GM21526 (cell line): ENCODE measurements around the gene BABAM2.
"Not testable (repeated sequence)": the region's sequence is repeated elsewhere in the genome, so short reads cannot be mapped to it uniquely, and the experiment has no call there.

ENCODE experiments used
- ATAC-seq: cut with Tn5 transposase; IDR thresholded peaks from one replicate; pipeline ENCODE4 v1.9.1; 2021; ENCODE audit warnings: moderate library complexity; ENCODE audit not compliant: unreplicated experiment, low FRiP score

The BABAM2 gene

DNA sequence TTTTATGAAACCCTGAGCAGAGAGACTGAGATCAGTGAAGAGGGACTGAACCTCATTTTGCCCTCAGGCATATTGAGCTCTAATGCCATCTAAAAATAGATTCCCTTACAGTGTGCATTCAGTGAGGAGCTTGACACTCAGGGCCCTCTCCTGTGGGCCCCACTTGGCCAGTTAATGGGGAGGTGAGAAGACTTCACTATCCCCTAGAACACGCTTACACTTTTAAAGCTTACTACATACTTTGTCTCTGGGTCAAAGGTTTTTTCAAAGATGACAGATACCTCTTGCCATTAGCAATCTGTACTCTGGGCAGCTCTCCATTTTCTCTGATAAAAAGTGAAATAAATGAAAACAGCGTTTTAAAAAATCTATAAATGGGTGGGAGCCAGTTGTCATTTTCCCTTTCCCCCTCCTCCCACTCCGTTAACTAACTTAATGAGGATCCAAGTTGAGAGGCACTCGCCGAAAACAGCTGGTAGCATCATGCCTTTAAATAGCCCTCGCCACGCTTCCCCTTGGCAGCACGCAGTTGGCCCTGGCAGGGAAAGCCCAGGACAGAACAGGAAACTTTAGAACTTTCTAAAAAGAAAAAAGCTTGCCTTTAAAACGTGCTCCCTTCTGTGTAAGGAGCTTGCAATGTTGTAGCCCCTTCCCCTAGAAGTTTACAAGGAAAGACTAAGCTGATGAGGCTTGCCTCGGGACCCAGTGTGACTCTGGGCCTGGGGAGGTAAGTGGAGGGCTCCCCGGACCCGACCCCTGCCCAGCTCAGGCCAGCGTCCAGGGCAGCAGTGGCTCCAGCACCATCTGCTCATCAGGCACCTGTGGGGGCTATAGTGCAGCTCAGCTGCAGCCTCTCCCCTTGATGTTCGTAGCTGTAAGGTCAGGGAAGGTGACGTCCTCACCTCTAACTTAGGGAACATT lies 443.3 kb downstream of the BABAM2 start:
- no peak for ATAC-seq

DNA sequence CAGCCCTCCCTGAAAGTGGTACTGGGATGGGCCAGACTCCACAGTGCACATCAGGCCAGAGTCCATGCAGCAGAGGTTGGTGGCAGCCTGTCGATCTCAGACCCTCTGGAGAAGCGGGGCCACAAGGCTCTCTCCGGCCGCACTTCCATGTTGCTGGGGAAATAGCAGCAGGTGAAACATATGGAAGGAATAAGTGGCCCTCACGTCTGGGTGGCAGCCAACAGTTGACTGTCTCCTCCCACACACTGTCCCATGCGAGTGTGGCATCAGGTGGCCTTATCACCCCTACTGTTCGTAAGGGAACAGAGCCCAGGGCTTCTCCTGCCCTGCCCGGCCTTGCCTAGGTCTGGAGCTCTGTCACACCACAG lies 444.0 kb downstream of the BABAM2 start:
- no peak for ATAC-seq

DNA sequence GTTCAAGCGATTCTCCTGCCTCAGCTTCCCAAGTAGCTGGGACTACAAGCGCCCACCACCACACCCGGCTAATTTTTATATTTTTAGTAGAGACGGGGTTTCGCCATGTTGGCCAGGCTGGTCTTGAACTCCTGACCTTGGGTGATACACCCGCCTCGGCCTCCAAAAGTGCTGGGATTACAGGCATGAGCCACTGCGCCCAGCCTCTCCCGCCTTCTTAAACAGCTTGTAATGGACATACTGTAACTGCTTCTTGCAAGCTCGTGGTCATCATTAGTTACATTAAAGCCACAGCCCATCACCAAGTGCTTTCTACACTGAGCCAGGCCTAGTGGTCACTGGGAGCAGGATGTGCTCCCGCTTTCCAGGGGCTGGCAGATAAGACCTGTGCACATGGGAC lies 444.7 kb downstream of the BABAM2 start:
- ATAC-seq: not testable (repeated sequence)

DNA sequence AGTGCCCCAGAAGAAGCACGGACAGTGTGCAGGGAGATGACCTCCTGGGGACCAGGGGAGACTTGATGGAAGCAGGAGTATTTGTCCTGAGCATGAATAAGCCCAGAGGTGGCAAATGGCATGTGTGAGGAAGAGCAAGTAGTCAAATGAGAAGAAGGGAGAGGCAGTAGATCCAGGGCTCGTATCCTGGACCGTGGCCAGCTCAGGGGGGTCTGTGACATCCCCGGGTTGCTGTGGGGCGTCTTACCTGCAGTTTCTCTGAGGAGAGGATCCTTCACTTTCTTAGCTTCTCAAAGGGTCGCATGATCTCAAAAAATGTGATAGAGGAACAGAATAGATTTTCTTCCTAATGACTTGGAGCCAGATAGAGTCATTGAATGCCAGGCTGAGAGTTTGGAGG lies 445.1 kb downstream of the BABAM2 start:
- no peak for ATAC-seq

DNA sequence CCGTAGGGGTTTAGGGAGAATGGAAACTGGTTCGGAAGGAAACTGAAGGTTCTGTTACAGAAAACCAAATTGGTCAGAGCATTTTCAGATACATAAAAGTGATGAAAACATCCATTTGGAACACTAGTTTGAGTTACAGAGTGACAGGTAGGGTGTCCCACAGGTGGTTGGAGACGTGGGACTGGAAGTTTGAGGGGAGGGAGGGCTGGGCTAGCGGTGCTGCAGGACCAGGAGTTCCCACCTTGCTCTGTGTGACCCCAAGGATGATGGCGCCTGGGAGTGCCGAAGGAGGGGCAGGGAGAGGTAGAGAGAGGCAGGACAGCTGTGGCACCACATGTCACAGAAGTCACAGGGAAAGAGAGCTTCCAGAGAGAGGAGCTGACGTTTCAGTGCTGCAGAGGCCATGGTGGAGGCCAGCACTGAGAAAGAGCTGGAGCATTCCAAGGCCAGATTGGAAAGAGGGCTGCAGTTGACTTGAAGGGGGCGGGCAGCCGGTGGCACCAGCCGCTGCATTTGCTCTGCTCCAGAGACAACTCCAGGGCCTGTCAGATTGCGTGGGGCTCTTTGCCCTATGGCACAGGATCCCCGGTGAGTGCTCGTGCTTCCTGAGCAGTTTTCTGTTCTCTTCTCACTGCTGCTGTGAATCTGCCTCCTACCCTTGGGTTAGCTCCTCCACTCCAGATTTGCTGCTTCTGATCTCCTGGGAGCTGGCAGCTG lies 445.9 kb downstream of the BABAM2 start:
- ATAC-seq: no peak

DNA sequence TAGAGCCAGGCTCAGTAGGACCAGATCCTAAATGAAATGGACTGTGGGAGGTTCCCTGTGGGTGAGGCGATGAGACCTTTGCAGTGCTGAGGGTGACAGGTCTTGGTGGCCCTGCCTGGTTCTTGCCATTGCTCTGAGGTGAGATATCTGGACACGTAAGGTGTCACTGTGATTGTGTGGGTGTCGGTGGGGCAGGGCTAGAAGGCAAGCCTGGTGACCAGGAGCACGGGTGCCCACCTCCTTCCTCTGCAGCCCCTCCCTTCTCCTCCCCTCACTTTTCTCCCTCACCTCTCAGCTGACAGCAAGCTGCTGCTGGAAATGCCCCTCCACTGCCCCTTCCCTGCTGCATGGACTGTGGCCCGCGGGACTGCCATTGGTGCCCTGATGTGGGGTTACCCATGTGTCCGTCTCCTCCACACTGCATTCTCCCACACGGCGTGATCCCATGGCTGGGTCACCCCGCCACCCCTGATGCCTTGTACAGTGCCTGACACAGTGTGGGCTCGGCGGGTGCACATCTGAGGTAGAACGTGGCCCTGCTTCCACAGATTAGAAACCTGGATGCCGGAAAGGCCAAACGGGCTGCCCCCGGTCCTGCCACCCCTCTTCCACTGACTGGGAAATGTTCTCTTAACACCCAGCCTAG lies 446.6 kb downstream of the BABAM2 start:
- no peak for ATAC-seq

DNA sequence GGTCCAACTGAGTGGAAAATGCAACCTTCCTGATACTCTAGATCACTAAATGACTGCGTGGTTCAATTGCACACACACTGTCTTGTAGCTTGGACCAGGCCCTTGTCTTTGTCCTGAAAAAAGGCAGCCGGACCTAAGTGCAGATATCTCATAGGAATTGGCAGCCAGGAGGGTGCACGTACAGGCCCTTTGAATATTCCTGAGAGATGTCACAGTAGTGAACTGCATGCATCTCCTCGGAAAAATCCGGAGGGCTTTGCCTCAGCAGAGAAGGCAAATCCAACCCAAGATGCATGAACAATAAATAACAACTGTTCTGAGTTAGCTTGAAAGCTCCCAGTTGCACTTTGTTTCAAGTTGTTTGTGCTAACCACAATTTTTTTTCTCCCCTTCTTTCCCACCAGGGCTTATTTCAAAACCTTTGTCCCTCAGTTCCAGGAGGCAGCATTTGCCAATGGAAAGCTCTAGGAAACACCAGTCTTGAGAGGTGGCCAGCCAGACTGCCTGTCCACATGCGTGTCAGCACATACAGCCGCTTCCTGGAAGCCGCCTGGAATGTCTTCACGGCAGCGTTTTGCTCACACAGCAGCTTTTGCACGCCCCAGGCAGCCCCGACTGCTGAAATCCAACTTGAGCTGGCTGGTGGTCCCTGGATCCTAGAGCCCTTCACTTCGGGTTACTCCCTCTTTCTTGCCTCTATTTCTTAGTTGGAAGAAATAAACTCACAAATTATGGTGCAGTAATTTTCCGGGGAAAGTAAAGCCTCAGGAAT lies 447.7 kb downstream of the BABAM2 start:
- ATAC-seq: no peak

DNA sequence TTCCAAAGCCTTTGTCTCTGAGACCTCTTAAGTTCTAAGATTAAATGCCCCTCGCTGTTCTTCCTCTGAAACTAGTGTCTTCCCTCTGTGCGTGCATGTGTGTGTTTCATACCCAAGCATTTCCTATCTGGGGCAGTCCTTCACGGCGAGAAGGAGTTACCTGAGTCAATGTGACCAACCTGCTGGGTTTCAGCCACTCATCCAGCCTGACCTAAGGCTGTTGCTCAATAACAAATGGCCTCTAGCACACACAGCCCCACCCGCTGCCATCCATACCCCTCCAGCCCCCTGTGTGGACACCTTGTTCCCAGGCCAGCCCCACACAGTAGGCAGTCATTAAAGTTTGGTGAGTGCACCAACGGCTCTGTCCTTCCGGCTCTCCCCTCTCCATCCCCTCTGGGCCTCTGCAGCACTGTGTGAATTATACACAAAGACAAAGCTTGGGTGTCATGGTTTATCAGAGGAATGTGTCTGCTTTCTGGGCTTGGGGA lies 448.3 kb downstream of the BABAM2 start:
- no peak for ATAC-seq

DNA sequence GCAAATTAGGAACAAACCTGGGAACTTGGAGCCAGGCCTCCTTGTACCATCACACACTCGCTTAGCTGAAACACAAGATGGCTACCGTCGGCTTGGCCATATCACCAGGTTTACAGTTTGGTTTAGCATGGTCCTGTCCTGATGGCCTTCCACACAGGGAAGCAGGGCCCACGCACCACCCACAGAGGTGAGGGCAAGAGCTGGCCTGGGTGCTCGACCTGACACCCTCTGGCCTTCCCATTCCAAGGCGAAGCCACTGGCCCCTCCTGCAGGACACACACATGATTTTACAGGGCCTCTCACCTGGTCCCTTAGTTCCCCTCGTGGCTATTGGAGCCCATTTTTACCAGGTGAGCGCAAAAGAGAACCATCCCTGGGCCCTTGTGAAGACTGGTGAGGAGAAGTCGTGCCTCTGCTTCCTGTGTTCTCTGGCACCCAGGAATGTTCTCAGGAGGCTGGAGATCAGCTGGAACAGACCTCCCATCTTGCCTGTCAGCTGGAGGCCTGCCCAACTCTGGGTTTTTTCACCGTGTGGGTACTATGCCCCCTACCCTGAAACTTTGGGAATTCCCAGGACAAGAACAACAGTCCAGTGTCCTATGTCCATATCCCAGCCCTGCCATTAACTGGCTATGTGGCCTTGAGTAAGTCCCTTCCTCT lies 449.1 kb downstream of the BABAM2 start:
- ATAC-seq: no peak

DNA sequence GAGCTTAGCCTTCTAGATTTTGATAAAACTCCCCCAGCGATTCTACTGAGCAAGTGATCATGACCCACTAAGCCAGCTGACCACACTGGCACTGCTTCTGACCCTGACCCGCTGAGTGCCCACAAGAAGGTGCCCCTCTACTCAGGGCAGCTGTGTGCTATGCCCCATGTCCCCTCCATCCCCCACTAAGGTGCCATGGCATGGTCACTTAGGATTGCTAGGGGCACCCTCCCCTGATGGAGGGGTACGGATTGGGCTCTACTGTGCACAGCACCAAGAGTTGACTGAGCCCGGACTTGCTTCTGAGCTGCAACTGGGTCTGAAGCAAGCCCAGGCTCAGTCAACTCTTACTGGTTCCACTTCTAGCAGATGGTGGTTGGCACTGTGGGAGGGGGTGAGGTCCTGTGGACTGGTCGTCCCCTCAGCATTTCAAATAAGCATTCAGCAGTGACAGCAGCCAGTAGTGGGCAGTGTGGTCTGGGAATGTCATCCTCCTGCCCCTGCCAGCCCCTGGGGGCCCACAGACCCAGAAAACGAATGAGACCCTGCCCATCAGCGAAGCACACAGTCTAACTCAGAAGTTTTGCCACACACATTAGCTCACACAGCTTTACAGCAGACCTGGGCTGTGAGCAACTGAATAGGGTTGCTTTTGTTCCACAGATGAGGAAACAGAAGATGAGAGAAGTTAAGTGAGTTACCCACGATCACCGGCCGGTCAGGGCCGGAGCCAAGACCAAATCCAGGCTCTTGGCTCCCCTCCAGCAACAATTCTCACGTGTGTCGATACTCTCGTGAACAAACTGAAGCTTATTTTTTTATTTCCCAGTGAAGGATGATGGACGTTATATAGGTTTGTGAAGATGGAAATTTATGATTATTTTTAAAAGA lies 450.0 kb downstream of the BABAM2 start:
- no peak for ATAC-seq

DNA sequence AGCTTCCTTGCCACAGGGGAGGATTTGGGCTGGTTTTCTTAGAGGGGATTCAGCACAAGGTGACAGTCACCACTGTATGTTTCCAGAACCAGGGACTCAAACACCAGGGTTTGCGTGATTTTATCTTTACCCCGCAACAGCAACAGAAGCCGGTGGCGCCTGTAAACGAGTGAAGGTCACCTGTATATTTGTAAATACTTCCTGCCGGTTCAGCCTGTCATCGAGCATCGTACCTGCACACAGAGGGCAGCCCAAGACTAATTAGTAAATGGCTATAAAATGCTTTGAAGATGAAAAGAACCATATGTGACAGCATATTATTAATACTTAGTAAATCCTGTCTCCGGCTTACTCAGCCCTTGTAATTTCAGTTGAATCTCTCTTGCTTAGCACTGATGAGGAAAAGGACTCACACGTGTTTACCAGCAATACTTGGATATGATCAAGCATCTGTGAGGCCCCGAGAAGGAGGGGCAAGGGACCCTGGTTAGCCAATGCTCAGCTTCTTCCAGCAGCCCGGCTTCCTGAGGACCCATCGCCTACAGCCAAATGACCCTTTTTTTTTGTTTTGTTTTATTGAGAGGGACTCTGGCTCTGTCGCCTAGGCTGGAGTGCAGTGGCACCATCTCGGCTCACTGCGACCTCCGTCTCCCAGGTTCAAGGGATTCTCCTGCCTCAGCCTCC lies 450.8 kb downstream of the BABAM2 start:
- ATAC-seq: no peak

DNA sequence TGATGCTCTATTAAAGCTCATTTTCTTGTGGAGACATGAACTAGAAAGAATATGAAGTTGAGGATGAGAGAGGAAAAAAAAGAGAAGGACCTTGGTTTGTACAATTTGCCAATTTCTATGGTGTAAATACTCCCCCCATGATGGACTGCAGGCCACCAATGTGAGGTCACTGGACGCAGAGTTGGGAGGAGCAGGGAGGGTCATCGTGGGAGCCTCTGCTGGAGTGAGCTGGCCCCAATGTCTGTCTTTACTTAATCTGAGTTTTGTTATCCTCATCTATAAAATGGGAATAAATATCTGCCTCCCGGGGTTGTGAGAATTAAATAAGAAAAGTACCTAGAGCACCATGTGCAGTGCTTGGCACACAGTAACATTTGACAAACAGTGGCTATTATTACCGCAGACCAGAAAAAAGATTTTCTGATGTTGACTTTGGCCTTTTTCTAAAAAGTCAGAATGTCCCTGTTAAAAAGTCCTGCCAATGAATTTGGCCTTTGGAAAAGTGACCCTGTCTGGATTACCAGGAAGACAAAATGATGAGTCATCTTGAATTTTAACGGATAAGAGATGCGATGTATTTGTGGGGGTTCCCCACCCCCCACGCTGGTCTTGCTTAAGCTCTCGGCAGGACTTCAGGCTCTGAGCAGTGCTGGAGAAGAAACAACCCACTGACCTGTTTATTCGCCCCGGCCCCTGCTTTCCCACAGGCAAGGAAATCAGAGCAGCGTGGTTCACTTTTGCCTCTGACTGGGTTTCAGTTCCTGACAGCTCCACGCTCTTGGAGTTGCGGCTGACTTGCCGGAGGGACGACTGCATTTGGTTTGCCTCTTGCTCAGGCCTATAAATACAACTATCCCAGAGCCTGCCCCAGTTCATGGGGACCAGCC lies 451.8 kb downstream of the BABAM2 start:
- no peak for ATAC-seq

DNA sequence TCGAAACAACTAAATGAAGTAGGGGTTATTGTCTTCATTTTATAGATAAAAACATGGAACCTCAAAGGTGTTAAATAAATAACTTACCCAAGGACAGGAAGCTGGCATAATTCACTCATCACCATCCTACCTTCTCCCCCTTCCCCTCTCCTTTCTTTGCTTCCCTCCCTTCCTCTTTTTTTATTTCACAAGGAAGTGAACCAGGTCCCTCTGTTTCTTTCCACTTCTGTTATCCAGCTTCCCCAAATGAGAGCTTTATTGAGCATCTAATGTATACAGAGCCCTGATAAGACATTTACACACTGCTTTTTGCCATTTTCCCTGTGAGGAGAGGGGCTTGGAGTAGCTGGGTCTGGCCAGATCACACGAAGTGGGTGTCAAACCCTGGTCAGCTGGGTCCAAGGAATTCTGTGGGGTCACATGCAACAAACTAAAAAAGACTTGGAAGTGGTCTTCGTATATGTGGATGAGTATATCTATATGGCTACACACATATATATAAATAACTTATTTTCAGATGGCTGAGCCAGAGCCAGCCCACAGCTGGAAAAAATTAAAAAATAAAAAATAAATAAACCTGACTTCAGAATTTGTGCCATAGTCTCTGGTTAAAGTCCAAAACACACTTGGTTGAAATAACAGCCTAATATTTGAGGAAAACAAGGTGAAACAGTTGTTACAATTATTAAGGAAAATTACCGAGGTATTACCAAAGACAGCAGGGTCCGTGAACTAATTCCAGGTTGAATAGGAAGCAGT lies 452.8 kb downstream of the BABAM2 start:
- ATAC-seq: no peak

DNA sequence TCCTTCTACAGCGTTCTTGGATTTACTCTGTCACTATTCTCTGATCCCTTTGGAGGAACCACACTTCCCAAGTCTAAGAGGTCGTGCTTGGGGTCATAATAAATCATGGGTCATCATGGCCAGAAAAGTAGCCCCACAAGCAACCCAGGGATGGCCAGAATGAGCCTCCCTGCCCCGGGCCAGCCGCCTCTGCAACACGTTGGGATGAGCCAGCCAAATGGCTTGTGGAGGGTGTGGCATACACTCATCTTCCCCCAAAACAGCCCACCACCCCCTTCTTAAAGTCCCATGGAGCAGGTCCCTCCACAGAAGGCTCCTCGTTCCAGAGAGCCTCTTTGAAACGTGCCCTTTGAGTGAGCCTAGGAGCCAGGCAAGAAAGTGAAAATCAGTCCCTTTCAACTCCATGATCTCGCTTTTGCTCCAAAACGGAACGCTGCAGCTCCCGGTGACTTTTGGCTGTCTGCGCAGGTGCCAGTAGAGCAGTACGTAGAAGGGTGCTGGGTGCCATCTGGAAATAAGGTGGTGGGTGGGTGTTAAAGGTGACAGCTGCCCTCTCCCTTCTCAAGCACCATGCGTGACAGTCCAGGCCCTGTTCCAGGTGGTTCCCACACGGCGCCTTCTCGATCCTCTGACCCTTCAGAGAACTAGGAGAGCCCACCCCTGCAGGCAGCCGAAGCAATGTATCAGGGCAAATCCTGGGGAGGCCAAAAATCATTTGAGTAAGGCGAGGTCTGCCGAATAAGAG lies 453.6 kb downstream of the BABAM2 start:
- ATAC-seq: no peak

DNA sequence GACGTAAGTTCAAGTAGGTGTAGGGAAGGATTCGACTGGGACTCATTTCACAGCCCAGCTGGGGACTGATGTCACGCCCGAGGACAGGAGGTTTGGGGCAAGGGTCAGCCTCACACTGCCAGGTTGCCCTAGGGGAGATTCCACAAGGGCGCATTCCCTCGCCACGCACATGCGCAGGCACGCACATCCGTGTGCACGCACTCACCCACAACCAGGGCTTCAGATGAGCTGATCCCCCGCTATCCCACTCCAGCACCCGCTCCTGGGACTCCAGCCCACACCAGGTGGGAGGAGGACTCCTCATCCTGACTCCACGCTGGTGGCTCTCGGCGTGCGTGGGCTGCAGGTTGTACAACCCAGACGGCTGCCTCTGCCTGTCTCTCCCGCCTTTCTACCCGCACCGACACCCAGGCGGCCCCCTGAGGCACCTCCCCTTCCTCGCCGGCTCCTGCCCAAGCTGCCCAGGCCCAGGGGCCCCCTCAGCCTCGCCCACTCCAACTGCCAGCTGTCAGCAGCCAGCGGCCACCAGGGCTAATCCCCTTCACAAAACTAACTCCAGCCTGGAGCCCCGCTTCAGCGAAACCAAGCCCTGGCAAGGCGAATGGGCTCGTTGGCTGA lies 454.3 kb downstream of the BABAM2 start:
- ATAC-seq: no peak

DNA sequence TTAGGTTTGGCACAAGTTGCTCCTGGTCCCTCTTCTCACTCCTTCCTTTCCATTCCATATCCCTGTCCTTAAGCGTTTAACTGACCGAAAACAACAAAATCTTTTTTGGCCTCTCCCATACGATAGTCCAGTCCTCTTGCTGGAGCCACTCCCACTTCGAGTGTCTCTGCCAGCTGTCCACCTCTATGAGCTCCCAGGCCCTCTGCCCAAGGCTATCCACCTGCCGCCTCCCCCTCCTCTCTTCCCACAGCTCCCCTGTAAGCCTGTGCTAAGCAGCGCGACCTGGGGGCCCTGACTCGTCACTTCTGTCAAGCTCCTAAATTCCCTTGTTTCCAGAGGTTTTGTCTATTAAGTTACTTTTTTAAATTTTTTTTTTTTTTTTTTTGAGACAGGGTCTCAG lies 455.1 kb downstream of the BABAM2 start:
- ATAC-seq: no peak
